ENCODE data around the gene SPATA31E1. TPM values are rescaled to one million over a fixed set of nuclear protein-coding genes. Genes with fewer than 3 reads are reported as not detected.
A peak's percentile ranks its signal among the peaks of the same experiment; 100 is the strongest.

SPATA31E1 gene
- polyA plus RNA-seq, 4 donors: 0.03 TPM; not detected in 3

- no peak for DNase-seq (ENCODE audit: low read depth in 4 of 4, low spot score in 2 of 4)
Observed at GRCh38 chr9:87862536-87863268, 20.0 kb upstream of the SPATA31E1 start.

- DNase-seq (ENCODE audit: low read depth in 4 of 4, low spot score in 2 of 4): no peak
Observed at GRCh38 chr9:87863882-87864465, 18.7 kb upstream of the SPATA31E1 start.

GRCh38 chr9:87864915-87865314 lies 17.8 kb upstream of the SPATA31E1 start:
- DNase-seq (ENCODE audit: low read depth in 4 of 4, low spot score in 2 of 4): no peak

- DNase-seq (ENCODE audit: low read depth in 4 of 4, low spot score in 2 of 4): no peak
Observed at GRCh38 chr9:87865626-87866025, 17.1 kb upstream of the SPATA31E1 start.

- no peak for DNase-seq (ENCODE audit: low read depth in 4 of 4, low spot score in 2 of 4)
Observed at GRCh38 chr9:87867391-87867790, 15.3 kb upstream of the SPATA31E1 start.

- DNase-seq (ENCODE audit: low read depth in 4 of 4, low spot score in 2 of 4): no peak
Observed at GRCh38 chr9:87868175-87868574, 14.5 kb upstream of the SPATA31E1 start.

GRCh38 chr9:87868635-87869034 lies 14.0 kb upstream of the SPATA31E1 start:
- DNase-seq (ENCODE audit: low read depth in 4 of 4, low spot score in 2 of 4): no peak

GRCh38 chr9:87869082-87869481 lies 13.6 kb upstream of the SPATA31E1 start:
- no peak for DNase-seq (ENCODE audit: low read depth in 4 of 4, low spot score in 2 of 4)

- no peak for DNase-seq (ENCODE audit: low read depth in 4 of 4, low spot score in 2 of 4)
Observed at GRCh38 chr9:87871425-87872078, 11.1 kb upstream of the SPATA31E1 start.

GRCh38 chr9:87872079-87872624 lies 10.5 kb upstream of the SPATA31E1 start:
- no peak for DNase-seq (ENCODE audit: low read depth in 4 of 4, low spot score in 2 of 4)

- DNase-seq (ENCODE audit: low read depth in 4 of 4, low spot score in 2 of 4): no peak
Observed at GRCh38 chr9:87873607-87874303, 8.9 kb upstream of the SPATA31E1 start.

GRCh38 chr9:87874304-87874623 lies 8.4 kb upstream of the SPATA31E1 start:
- peak in 2 of 4 donors; percentile 34 to 44 for DNase-seq (ENCODE audit: low read depth in 4 of 4, low spot score in 2 of 4)

GRCh38 chr9:87875060-87875459 lies 7.6 kb upstream of the SPATA31E1 start:
- DNase-seq (ENCODE audit: low read depth in 4 of 4, low spot score in 2 of 4): no peak

- no peak for DNase-seq (ENCODE audit: low read depth in 4 of 4, low spot score in 2 of 4)
Observed at GRCh38 chr9:87875831-87876545, 6.7 kb upstream of the SPATA31E1 start.

GRCh38 chr9:87876708-87877107 lies 6.0 kb upstream of the SPATA31E1 start:
- DNase-seq (ENCODE audit: low read depth in 4 of 4, low spot score in 2 of 4): no peak

- no peak for DNase-seq (ENCODE audit: low read depth in 4 of 4, low spot score in 2 of 4)
Observed at GRCh38 chr9:87878989-87879511, 3.6 kb upstream of the SPATA31E1 start.

- DNase-seq (ENCODE audit: low read depth in 4 of 4, low spot score in 2 of 4): no peak
Observed at GRCh38 chr9:87880116-87880515, 2.6 kb upstream of the SPATA31E1 start.

- DNase-seq (ENCODE audit: low read depth in 4 of 4, low spot score in 2 of 4): no peak
Observed at GRCh38 chr9:87880683-87881082, 2.0 kb upstream of the SPATA31E1 start.

- no peak for DNase-seq (ENCODE audit: low read depth in 4 of 4, low spot score in 2 of 4)
Observed at GRCh38 chr9:87883274-87883673, 597 bp downstream of the SPATA31E1 start.

GRCh38 chr9:87883990-87884389 lies 1.3 kb downstream of the SPATA31E1 start:
- DNase-seq (ENCODE audit: low read depth in 4 of 4, low spot score in 2 of 4): no peak

Measured in left renal cortex interstitium (tissue), 4 donors.